Sigmoid colon (tissue), 7 donors: ENCODE results near the gene PRAMEF8. TPM values are rescaled to one million over a fixed set of nuclear protein-coding genes. Genes with fewer than 3 reads are reported as not detected.
"Not testable (repeated sequence)": the region's sequence is repeated elsewhere in the genome, so short reads cannot be mapped to it uniquely, and the experiment has no call there.

ENCODE experiments used
- DNase-seq: peaks from one replicate; pipeline ENCODE4 v3.0.0-alpha.2; 2019
- H3K27ac ChIP-seq, 4 donors: fragments of 200-600 bp; sonication (generic); one replicate each; pipeline ENCODE4 v1.5.1; 2016 to 2019; ENCODE audit warnings: mild to moderate bottlenecking in 1 of 4
- H3K27me3 ChIP-seq, 3 donors: fragments of 200-600 bp; sonication (generic); one replicate each; pipeline ENCODE4 v1.5.1; 2019; ENCODE audit warnings: mild to moderate bottlenecking in 1 of 3
- H3K36me3 ChIP-seq, 4 donors: fragments of 200-600 bp; sonication (generic); one replicate each; pipeline ENCODE4 v1.5.1; 2016 to 2019
- H3K4me1 ChIP-seq, 4 donors: fragments of 200-600 bp; sonication (generic); one replicate each; pipeline ENCODE4 v1.5.1; 2017 to 2019
- H3K4me3 ChIP-seq, 4 donors: fragments of 200-600 bp; sonication (generic); one replicate each; pipeline ENCODE4 v1.5.1; 2017 to 2019; ENCODE audit warnings: mild to moderate bottlenecking in 2 of 4, moderate library complexity in 1 of 4
- H3K9me3 ChIP-seq, 4 donors: fragments of 200-600 bp in 3 of 4; sonication (generic) in 3 of 4; one replicate each; pipeline versions ENCODE4 v1.5.1 to v1.6.1; 2013 to 2019
- WGBS, 2 donors: extraction: QIAGEN DNeasy Blood & Tissue Kit; methylation state at CpG; one replicate each; pipeline ENCODE4 v1.1.7; 2013; 5-methylcytosine and 5-hydroxymethylcytosine counted together
- intact Hi-C: fragments of 100-400 bp; cut with DNase I; formaldehyde crosslinking; loops from one replicate; pipeline ENCODE4 v1.15.1; 2023
- polyA plus RNA-seq, 3 donors: library from polyadenylated mRNA; stranded (reverse); fragments of 200-250 nt; gene quantifications; one replicate each; pipeline ENCODE4 v1.2.3, GENCODE V29; 2013
- small RNA-seq, 3 donors: library from RNA; depleted of rRNA; stranded (forward); fragments of <200 nt; gene quantifications; one replicate each; pipeline ENCODE3, GENCODE V24; 2016
- total RNA-seq, 4 donors: library from RNA; depleted of rRNA; stranded (reverse); fragments of >200 nt; gene quantifications; one replicate each; pipeline ENCODE4 v1.1.0, GENCODE V29; 2016
- donor health status: healthy with polysubstance abuse.
- donor health status: Bipolar disorder and iron deficiency.
- donor health status: healthy.

Gene PRAMEF8
- total and polyA plus RNA-seq, 7 donors = not detected

GRCh38 chr1:13245841-13246553 is 38.9 kb downstream of the PRAMEF8 start:
- DNase-seq, H3K4me1 ChIP-seq, H3K4me3 ChIP-seq, H3K36me3 ChIP-seq, H3K9me3 ChIP-seq, H3K27ac ChIP-seq, H3K27me3 ChIP-seq, intact Hi-C loops: not testable (repeated sequence)
- 71 to 82% methylated on average over 5 of the region's 5 CpGs for WGBS, 2 donors

GRCh38 chr1:13243536-13244263 is 41.2 kb downstream of the PRAMEF8 start:
- H3K27ac ChIP-seq, H3K36me3 ChIP-seq, H3K27me3 ChIP-seq, DNase-seq, intact Hi-C loops, H3K9me3 ChIP-seq, H3K4me3 ChIP-seq, H3K4me1 ChIP-seq: not testable (repeated sequence)
- 84 to 88% methylated on average over 9 of the region's 9 CpGs for WGBS, 2 donors

GRCh38 chr1:13239633-13240032 is 45.3 kb downstream of the PRAMEF8 start:
- 86 to 89% methylated on average over 4 of the region's 4 CpGs for WGBS, 2 donors
- H3K27ac ChIP-seq, intact Hi-C loops, H3K9me3 ChIP-seq, DNase-seq, H3K27me3 ChIP-seq, H3K4me3 ChIP-seq, H3K4me1 ChIP-seq, H3K36me3 ChIP-seq: not testable (repeated sequence)

- H3K27me3 ChIP-seq, DNase-seq, H3K36me3 ChIP-seq, H3K27ac ChIP-seq, H3K4me1 ChIP-seq, intact Hi-C loops, H3K9me3 ChIP-seq, H3K4me3 ChIP-seq: not testable (repeated sequence)
- WGBS, 2 donors = 78 to 80% methylated on average over 4 of the region's 4 CpGs
Measured at GRCh38 chr1:13237572-13237971, 47.4 kb downstream of the PRAMEF8 start.

DNA sequence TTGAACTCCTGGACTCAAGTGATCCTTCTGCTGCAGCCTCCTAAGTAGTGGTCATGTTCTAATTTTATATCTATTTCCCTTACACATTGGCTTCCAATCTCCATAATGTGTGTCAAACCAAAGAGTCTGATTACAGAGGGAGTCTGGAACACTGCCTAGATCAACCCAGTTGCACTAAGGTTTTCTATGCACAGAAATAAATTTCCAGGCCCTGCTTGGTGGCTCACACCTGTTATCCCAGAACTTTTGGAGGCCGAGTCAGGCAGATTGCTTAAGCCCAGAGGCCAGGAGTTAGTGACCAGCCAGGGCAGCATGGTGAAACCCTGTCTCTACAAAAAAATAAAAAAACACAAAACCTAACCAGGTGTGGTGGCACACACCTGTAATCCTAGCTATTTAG is 50.9 kb downstream of the PRAMEF8 start:
- H3K9me3 ChIP-seq, H3K27me3 ChIP-seq, H3K4me3 ChIP-seq, H3K36me3 ChIP-seq, H3K27ac ChIP-seq, DNase-seq, intact Hi-C loops, H3K4me1 ChIP-seq: not testable (repeated sequence)
- WGBS, 2 donors = 66 to 78% methylated on average over 1 of the region's 1 CpG

DNA sequence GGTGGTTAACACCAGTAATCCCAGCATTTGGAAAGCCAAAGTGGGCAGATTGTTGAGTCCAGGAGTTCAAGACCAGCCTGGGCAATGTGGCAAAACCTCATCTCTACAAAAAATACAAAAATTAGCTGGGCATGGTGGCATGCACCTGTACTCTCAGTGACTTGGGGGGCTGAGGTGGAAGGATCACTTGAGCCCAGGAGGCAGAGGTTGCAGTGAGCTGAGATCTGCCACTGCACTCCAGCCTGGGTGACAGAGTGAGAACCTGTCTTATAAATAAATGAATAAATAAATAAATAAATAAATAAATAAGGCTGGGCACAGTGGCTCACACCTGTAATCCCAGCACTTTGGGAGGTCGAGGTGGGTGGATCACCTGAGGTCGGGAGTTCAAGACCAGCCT is 52.9 kb downstream of the PRAMEF8 start:
- 70 to 71% methylated on average over 2 of the region's 2 CpGs for WGBS, 2 donors
- not testable (repeated sequence) for H3K36me3 ChIP-seq

More for the DNA sequence above, 52.9 kb downstream of the PRAMEF8 start:
- intact Hi-C loops, DNase-seq, H3K4me1 ChIP-seq, H3K9me3 ChIP-seq, H3K27me3 ChIP-seq, H3K27ac ChIP-seq, H3K4me3 ChIP-seq: not testable (repeated sequence)

Small RNA genes lying within 50 kb of the gene (small RNA-seq; reads per million reads assigned to genes)
- 0 reads per million in 3 donors for gene RNU6-771P

Other genes with a start within 250 kb of the PRAMEF8 start
- gene PRAMEF27, start 228.6 kb downstream of the PRAMEF8 start, total RNA-seq = not detected
- gene PRAMEF27, start 228.6 kb downstream of the PRAMEF8 start, polyA plus RNA-seq = not detected
- not detected for gene HNRNPCL3, start 224.4 kb downstream of the PRAMEF8 start, total RNA-seq
- not detected for gene HNRNPCL3, start 224.4 kb downstream of the PRAMEF8 start, polyA plus RNA-seq
- not detected for gene PRAMEF25, start 214.4 kb downstream of the PRAMEF8 start, total RNA-seq
- gene PRAMEF25, start 214.4 kb downstream of the PRAMEF8 start, polyA plus RNA-seq = not detected
- not detected for gene HNRNPCL2, start 168.3 kb downstream of the PRAMEF8 start, total RNA-seq
- gene HNRNPCL2, start 168.3 kb downstream of the PRAMEF8 start, polyA plus RNA-seq = not detected
- not detected for gene PRAMEF26, start 129.1 kb downstream of the PRAMEF8 start, total RNA-seq
- not detected for gene PRAMEF26, start 129.1 kb downstream of the PRAMEF8 start, polyA plus RNA-seq
- not detected for gene HNRNPCL4, start 119.5 kb downstream of the PRAMEF8 start, total RNA-seq
- not detected for gene HNRNPCL4, start 119.5 kb downstream of the PRAMEF8 start, polyA plus RNA-seq
- not detected for gene PRAMEF9, start 113.3 kb downstream of the PRAMEF8 start, total RNA-seq
- not detected for gene PRAMEF9, start 113.3 kb downstream of the PRAMEF8 start, polyA plus RNA-seq
- not detected for gene PRAMEF13, start 83.7 kb downstream of the PRAMEF8 start, total RNA-seq
- not detected for gene PRAMEF13, start 83.7 kb downstream of the PRAMEF8 start, polyA plus RNA-seq
- gene PRAMEF18, start 59.0 kb downstream of the PRAMEF8 start, total RNA-seq = not detected
- not detected for gene PRAMEF18, start 59.0 kb downstream of the PRAMEF8 start, polyA plus RNA-seq
- gene PRAMEF5, start 30.9 kb downstream of the PRAMEF8 start, total RNA-seq = not detected
- not detected for gene PRAMEF5, start 30.9 kb downstream of the PRAMEF8 start, polyA plus RNA-seq
- gene PRAMEF33, start 18.4 kb upstream of the PRAMEF8 start, total RNA-seq = not detected
- gene PRAMEF33, start 18.4 kb upstream of the PRAMEF8 start, polyA plus RNA-seq = not detected
- not detected for gene PRAMEF15, start 30.4 kb upstream of the PRAMEF8 start, total RNA-seq
- gene PRAMEF15, start 30.4 kb upstream of the PRAMEF8 start, polyA plus RNA-seq = not detected
- gene PRAMEF14, start 62.0 kb upstream of the PRAMEF8 start, total RNA-seq = not detected
- gene PRAMEF14, start 62.0 kb upstream of the PRAMEF8 start, polyA plus RNA-seq = not detected
- not detected for gene PRAMEF19, start 86.8 kb upstream of the PRAMEF8 start, total RNA-seq
- gene PRAMEF19, start 86.8 kb upstream of the PRAMEF8 start, polyA plus RNA-seq = not detected
- gene PRAMEF17, start 104.5 kb upstream of the PRAMEF8 start, total RNA-seq = not detected
- not detected for gene PRAMEF17, start 104.5 kb upstream of the PRAMEF8 start, polyA plus RNA-seq
- gene PRAMEF20, start 125.3 kb upstream of the PRAMEF8 start, total RNA-seq = not detected
- gene PRAMEF20, start 125.3 kb upstream of the PRAMEF8 start, polyA plus RNA-seq = not detected
- gene LRRC38, start 228.9 kb upstream of the PRAMEF8 start, total RNA-seq = not detected
- gene LRRC38, start 228.9 kb upstream of the PRAMEF8 start, polyA plus RNA-seq = not detected